22Rv1 (cell line): ENCODE measurements around the gene COL4A2.

Experiments used
- CTCF ChIP-seq: fragments of 450-650 bp; IDR thresholded peaks from 2 replicates; pipeline ENCODE4 v1.5.1; 2017; ENCODE audit warnings: mild to moderate bottlenecking
- ZFX ChIP-seq: fragments of 450-650 bp; IDR thresholded peaks from 2 replicates; pipeline ENCODE4 v1.6.1; 2017; ENCODE audit warnings: antibody characterized with exemption, borderline replicate concordance

GRCh38 chr13:110418944-110419343 lies 111.9 kb downstream of the COL4A2 start:
- TF ChIP-seq CTCF (no peak), ZFX (no peak)
